DMS53 treated with DMSO at 0.1 percent for 48 hours (cell line): Measurements from ENCODE around the gene BAZ1B.
A peak's percentile ranks its signal among the peaks of the same experiment; 100 is the strongest.
"Not testable (repeated sequence)": the region's sequence is repeated elsewhere in the genome, so short reads cannot be mapped to it uniquely, and the experiment has no call there.

Experiments used
- DNase-seq: peaks from one replicate; lab custom pipeline; 2025; ENCODE audit not compliant: unreplicated experiment; lab: John Stamatoyannopoulos, UW

BAZ1B gene

GRCh38 chr7:73522105-73522872 lies at the start of gene BAZ1B:
Gene BAZ1B, minus strand, starts transcription at chr7:73522293. Its CDS starts 360 bp downstream, at chr7:73521933.
- peak; percentile 97 for DNase-seq

GRCh38 chr7:73570977-73571376 lies 48.9 kb upstream of the BAZ1B start:
- DNase-seq = no peak

- DNase-seq = no peak
These were observed 48.4 kb upstream of the BAZ1B start for GRCh38 chr7:73570521-73570920.

- DNase-seq = no peak
These were observed 47.0 kb upstream of the BAZ1B start for GRCh38 chr7:73569042-73569608.

GRCh38 chr7:73567846-73568685 lies 46.0 kb upstream of the BAZ1B start:
- no peak for DNase-seq

DNA sequence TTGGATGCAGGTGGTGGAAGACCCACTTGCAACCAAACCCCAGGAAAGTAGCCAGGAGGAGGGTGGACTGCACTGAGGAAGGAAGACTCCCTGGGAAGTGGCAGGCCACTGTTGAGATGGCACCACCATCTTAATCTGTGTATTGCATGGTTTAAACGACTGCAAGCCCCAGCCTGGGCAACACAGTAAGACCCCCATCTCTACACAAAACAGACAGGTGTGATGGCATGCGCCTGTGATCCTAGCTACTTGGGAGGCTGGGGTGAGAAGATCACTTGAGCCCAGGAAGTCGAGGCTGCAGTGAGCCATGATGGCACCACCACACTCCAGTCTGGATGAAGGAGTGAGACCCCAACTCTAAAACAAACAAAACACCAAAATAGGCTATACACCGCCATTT lies 45.0 kb upstream of the BAZ1B start:
- no peak for DNase-seq

- not testable (repeated sequence) for DNase-seq
These were observed 44.3 kb upstream of the BAZ1B start for GRCh38 chr7:73566431-73566830.

DNA sequence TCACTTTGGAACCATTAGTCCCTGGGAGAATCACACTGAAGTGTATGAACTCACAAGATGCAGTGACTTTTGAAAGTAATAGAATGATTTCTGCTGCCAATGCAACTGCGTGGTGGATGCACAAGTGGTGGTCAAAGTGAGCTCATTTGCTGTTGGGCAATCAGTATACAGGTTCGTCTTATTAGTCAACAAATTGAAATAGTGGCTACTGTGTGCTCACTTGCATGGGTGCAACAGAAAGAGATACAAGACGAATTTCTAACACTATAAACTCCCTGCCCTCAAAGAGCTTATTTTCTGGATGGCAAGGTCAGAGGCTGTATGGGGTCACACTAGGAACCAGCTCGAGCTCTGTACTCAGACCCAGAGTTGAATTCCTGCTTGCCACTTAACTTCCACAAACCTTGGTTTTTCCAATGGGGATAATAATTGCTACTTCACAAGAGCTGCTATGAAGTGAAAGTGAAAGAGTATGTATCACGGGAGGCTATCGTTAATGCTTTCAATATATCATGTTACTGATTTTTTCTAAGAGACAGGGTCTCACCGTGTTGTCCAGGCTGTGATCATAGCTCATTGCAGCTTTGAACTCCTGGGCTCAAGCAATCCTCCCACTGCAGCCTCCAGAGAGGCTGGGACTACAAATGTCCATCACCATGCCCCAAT lies 43.7 kb upstream of the BAZ1B start:
- DNase-seq = peak; percentile 8

DNA sequence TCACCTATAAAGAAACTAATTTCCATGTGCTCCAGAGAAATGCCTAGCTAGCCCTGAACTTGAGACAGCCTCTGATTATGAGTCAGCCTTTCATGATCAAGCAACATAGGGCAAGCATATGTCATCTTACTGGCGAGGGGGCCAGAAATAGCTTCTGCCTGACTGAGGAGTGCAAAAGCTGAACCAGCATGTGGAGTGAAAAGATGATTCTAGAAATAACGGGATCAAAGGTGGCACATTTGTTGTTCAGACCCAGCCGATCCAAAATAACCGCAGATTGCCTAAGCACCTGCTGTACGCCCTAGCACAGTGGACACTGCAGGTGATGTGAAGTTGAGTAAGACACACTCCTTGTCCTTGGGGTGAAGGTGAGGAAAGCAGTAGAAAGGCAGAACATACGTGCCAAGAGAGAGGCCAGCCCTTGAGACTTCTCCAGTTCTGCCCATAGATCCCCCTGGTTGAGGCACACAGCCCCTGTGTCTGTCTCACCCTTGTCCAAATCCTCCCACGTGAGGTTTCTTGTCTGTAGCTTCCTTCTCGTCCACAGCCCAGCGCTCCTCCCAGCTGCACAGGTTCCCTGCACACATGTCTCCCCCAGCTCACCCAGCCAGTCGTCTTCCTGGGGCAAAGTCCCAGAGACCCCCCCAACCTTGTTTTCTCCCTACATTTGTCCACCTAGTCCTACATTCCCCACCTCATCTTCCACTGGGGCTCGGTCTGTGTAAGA lies 38.2 kb upstream of the BAZ1B start:
- DNase-seq = peak; percentile 5

DNA sequence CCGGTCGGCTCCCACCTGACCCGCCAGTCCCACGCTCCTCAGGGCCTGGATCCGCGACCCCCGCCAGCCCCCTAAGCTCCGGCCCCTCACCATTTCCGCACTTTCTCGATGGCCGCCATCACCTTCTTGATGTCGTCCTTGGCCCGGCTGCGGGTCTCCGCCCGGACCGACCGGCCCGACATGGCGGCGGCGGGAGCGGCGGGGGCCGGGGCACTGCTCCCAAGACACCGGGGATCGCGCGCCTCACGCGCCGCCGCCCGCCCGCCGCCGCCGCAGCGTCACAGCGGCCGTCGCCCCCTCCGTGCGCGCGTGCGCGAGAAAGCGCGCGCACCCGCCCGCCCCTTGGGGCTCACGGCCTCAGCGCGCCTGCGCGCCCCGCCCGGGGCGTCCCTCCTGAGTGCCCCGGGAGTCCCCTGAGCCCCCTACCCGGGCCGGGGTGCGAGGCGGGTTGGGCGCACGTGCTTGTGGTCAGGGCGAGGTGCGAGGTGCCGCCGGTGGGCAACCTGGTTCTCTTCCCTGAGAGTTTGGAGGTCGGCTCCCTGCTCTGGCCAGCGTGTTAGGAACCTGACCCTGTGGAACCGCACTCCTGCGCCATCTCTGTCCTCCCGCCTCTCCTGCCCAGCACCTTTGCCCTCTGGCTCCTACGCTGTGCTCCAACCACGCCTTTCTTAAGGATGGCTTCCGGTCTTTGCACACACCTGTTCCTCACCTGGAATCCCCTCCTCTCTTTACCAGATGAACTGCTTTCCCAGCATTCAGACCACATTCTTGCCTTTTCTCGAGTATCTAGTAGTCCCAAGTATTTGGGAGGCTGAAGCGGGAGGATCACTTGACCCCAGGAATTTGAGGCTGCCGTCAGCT lies 35.5 kb upstream of the BAZ1B start, which contains the start of gene BCL7B:
BCL7B (minus strand) TSS at position 294 of the 861 bp plus-strand sequence; CDS start at position 182, 112 bp downstream.
- peak; percentile 48 for DNase-seq

DNA sequence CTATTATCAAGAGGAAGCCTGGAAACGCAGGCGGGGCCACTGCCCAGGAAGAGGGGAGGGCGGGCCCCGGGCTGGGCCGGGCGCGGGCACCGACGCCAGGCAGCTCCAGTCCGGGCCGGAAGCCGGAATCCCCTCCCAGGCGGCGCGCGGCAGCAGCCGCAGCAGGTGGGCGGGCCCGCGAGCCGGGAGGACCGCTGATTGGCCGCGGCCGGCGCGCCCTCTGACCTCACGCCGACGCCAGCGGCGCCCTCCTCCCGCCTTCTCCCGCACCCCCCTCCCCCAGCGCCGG lies 35.0 kb upstream of the BAZ1B start:
- peak; percentile 97 for DNase-seq

DNA sequence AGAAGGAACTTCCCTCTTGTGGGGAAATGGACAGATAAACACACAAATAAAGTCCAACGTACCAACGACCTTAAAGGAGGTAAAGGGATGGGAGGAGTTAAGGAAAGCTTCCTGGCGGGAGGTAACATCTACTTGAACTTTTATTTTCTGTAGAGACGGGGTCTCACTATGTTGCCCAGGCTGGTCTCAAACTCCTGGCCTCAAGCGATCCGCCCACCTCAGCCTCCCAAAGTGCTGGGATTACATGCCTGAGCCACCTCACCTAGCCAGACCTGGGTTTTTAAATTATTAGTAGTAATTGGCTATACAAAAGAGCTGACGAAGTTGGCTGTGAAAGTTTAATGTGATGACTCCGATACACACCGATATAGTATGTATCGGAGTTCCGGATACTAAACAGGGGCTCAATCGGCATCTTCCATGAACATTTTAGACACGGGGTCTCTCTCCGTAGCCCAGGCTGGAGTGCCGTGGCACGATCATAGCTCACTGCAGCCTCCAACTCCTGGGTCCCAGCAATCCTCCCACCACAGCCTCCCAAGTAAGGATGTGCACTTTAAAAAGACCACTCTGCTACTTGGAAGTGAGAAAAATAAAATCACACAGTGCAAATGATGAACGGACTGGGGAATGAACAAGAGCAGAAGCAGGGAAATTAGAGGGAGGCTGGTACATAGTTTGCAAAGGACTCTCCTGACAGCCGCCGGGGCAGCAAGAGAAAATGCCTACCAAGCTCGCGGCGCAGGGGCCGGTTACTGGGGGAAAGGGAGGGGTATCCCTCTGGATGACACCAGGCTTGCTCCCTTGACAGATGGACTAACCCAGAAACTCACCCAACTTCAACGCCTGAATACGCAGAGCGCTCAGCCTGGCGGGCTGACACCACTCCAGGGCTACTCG lies 34.4 kb upstream of the BAZ1B start:
- DNase-seq = no peak

- no peak for DNase-seq
These were observed 33.4 kb upstream of the BAZ1B start for GRCh38 chr7:73555411-73555982.

DNA sequence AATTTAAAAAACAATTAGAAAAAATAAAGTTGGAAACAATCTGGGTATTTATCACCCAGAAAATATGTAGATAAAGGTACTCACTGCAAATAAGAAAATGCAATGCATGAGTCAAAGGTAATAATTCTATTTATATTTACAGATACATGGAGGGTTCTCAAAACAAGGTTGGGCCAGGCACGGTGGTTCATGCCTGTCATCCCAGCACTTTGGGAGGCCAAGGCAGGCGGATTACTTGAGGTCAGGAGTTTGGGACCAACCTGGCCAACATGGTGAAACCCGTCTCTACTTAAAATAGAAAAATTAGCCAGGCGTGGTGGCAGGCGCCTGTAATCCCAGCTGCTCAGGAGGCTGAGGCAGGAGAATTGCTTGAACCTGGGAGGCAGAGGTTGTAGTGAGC lies 28.0 kb upstream of the BAZ1B start:
- DNase-seq = not testable (repeated sequence)

DNA sequence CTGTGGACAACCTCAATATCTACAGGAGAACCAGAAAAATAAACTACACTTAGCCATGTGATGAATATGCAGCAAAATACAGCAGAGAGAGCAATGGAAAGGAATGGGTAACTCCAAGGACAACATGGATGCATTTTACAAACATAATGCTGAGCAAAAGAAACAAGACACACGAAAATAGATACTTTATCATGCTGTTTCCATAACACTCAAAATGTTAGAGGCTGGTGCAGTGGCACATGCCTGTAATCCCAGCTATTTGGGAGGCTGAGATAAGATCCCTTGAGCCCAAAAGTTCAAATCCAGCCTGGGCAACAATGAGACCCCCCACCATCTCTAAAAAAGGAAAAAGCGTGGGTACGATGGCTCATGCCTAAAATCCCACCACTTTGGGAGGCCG lies 27.1 kb upstream of the BAZ1B start:
- no peak for DNase-seq

GRCh38 chr7:73547841-73548240 lies 25.7 kb upstream of the BAZ1B start:
- no peak for DNase-seq

DNA sequence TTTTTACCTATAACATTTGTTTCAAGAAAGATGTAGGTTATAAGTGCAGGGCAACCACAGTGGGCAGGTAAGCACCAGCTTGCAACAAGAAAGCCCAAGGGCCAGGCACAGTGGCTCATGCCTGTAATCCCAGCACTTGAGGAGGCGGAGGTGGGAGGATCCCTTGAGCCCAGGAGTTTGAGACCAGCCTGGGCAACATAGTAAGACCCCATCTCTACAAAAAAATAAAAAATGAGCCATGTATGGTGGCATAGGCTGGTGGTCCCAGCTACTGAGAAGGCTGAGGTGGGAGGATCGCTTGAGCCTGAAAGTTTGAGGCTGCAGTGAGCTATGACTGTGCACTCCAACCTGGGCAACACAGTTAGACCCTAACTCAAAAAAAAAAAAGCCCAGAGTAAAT lies 22.6 kb upstream of the BAZ1B start:
- DNase-seq = no peak

DNA sequence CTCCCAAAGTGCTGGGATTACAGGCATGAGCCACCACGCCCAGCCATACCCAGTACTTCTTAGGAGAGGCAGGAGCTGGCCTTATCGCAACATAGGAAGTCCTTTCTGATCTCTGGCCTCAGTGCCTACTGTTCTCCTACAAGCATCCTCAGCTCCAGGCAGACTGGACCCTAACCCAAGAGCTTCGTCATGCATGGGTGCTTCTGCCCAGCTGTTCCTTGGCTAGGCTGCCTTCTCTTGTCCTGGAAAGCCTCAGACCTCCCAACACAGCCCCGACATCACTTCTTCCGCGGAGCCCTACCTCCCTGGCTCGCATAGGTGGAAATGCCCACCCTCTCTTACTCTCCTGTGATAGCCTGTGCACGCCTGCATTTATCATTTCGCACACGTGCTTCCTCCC lies 19.6 kb upstream of the BAZ1B start:
- no peak for DNase-seq
